HepG2 (cell line): Measurements from ENCODE around the gene PRIMA1. TPM values are rescaled to one million over a fixed set of nuclear protein-coding genes. Genes with fewer than 3 reads are reported as not detected.

Experiments
- ATAC-seq: fragments of 200-7000 bp; cut with Tn5 transposase; 3 replicates; pipeline ENCODE4 v1.9.1; 2020; ENCODE audit warnings: mild to moderate bottlenecking, moderate library complexity
- BruUV-seq: library from RNA; stranded (reverse); fragments of 400-500 nt; replicated peaks from 2 replicates; lab custom pipeline; 2021; lab: Mats Ljungman, UMichigan
- CTCF ChIA-PET: fragments of 300-600 bp; formaldehyde crosslinking; extraction: SDS; loops from one replicate; lab custom pipeline; 2021; ENCODE audit warnings: low total read pairs, inconsistent platforms, low intra/inter-chr PET ratio; lab: Yijun Ruan, JAX
- POLR2A ChIA-PET: fragments of 350-600 bp; sonication (Branson Sonifier 250); formaldehyde crosslinking; loops from one replicate; lab custom pipeline; 2020; ENCODE audit warnings: antibody characterized with exemption, inconsistent platforms; lab: Yijun Ruan, JAX
- DNase-seq: peaks from one replicate; pipeline ENCODE4 v3.0.0-alpha.2; 2015; ENCODE audit warnings: low spot score
- FAIRE-seq: peaks from 3 replicates; lab custom pipeline; 2011; peaks lifted over from hg19 to GRCh38; lab: Jason Lieb, UNC
- H2AFZ ChIP-seq: one replicate; pipeline ENCODE4 v1.6.1; 2011; ENCODE audit warnings: low read length, inconsistent platforms
- H3K27ac ChIP-seq: fragments of 300-600 bp; 3 replicates; pipeline ENCODE4 v1.8.0; 2011; ENCODE audit warnings: mixed run types, mild to moderate bottlenecking, mixed read lengths, low read length, inconsistent platforms; ENCODE audit not compliant: insufficient read depth; ENCODE audit errors: extremely low read length
- H3K27me3 ChIP-seq, 2 experiments: fragments of 200-600 bp in 1 of 2; 2 replicates in 1 of 2; 3 replicates in 1 of 2; pipeline versions ENCODE4 v1.6.0 to v1.8.0; 2011; ENCODE audit warnings: low read length in 2 of 2, mild to moderate bottlenecking in 2 of 2, moderate library complexity in 2 of 2, inconsistent platforms in 1 of 2; ENCODE audit not compliant: insufficient read depth in 2 of 2, control insufficient read depth in 1 of 2
- H3K36me3 ChIP-seq, 2 experiments: fragments of 200-600 bp in 1 of 2; replicated peaks in 1 of 2; 2 replicates in 1 of 2; 3 replicates in 1 of 2; pipeline versions ENCODE4 v1.5.1 to v1.8.0; 2011; ENCODE audit warnings: low read length in 2 of 2, inconsistent platforms in 1 of 2; ENCODE audit not compliant: insufficient read depth in 2 of 2, control insufficient read depth in 1 of 2
- H3K4me1 ChIP-seq: 2 replicates; pipeline ENCODE4 v1.5.1; 2012; ENCODE audit warnings: low read length, inconsistent platforms; ENCODE audit not compliant: insufficient read depth
- H3K4me2 ChIP-seq: 2 replicates; pipeline ENCODE4 v1.6.0; 2011; ENCODE audit warnings: low read depth, low read length, inconsistent platforms
- H3K4me3 ChIP-seq, 3 experiments: fragments of 200-600 bp in 1 of 3; sonication (generic), shearing (Covaris generic) in 1 of 3; replicated peaks in 1 of 3; 2 replicates each; pipeline ENCODE4 v1.5.1; 2011 to 2016; ENCODE audit warnings: low read length in 3 of 3, inconsistent platforms in 2 of 3, low read depth in 2 of 3, mild to moderate bottlenecking in 2 of 3, control low read depth in 1 of 3, mixed read lengths in 1 of 3; ENCODE audit not compliant: insufficient read depth in 1 of 3
- H3K79me2 ChIP-seq: one replicate; pipeline ENCODE4 v1.6.1; 2011; ENCODE audit warnings: low read length, inconsistent platforms; ENCODE audit not compliant: insufficient read depth
- H3K9ac ChIP-seq: 2 replicates; pipeline ENCODE4 v1.6.0; 2011; ENCODE audit warnings: mild to moderate bottlenecking, low read depth, low read length, inconsistent platforms; ENCODE audit not compliant: insufficient read depth
- H3K9me3 ChIP-seq: 2 replicates; pipeline ENCODE4 v1.5.1; 2012; ENCODE audit warnings: mild to moderate bottlenecking, low read length
- H4K20me1 ChIP-seq: 2 replicates; pipeline ENCODE4 v1.6.0; 2011; ENCODE audit warnings: inconsistent platforms, mild to moderate bottlenecking, low read length, moderate library complexity; ENCODE audit not compliant: insufficient read depth
- CREB1 ChIP-seq, 2 experiments: fragments of 450-650 bp in 1 of 2; IDR thresholded peaks; 2 replicates each; pipeline ENCODE4 v1.6.1; 2016 to 2017; ENCODE audit warnings: control low read depth in 1 of 2, mild to moderate bottlenecking in 1 of 2, missing compliant biosample characterization in 1 of 2, missing genetic modification characterization in 1 of 2
- RXRA ChIP-seq: sonication (generic); formaldehyde crosslinking; IDR thresholded peaks from 2 replicates; pipeline ENCODE4 v1.5.1; 2020; ENCODE audit warnings: missing genetic modification reagents
- ZNF816 ChIP-seq: sonication (generic); formaldehyde crosslinking; IDR thresholded peaks from 2 replicates; pipeline ENCODE4 v1.8.0; 2022; ENCODE audit warnings: missing genetic modification reagents, mild to moderate bottlenecking, borderline replicate concordance
- ZSCAN9 ChIP-seq: IDR thresholded peaks from 2 replicates; pipeline ENCODE4 v1.6.1; 2016; ENCODE audit warnings: borderline replicate concordance
- WGBS: methylation state at CpG from one replicate; pipeline ENCODE4 v1.1.6; 2017; ENCODE audit warnings: low lambda C conversion rate; 5-methylcytosine and 5-hydroxymethylcytosine counted together
- in situ Hi-C: cut with HindIII; loops from 2 replicates; pipeline ENCODE4 v1.10.0; 2017; ENCODE audit warnings: low pct_unique_long_range_greater_than_20kb; ENCODE audit not compliant: extremely low pct_ligation_motif_present
- intact Hi-C: fragments of 100-400 bp; cut with micrococcal nuclease; formaldehyde crosslinking; loops from one replicate; pipeline ENCODE4 v1.10.0; 2022; ENCODE audit not compliant: unreplicated experiment
- polyA plus RNA-seq, 8 experiments: library from polyadenylated mRNA; depleted of rRNA in 3 of 8; stranded (reverse) in 7 of 8; unstranded in 1 of 8; fragments of >200 nt; fragmentation: Illumina TruSeq in 4 of 8; extraction: Trizol in 4 of 8; gene quantifications; 2 replicates each; pipeline versions ENCODE4 v1.2.1 to v1.2.3, GENCODE V29; 2011 to 2016; ENCODE audit warnings: low read depth in 4 of 8, missing spikeins in 1 of 8, mixed read lengths in 1 of 8; ENCODE audit not compliant: insufficient read depth in 1 of 8
- total RNA-seq, 5 experiments: library from RNA; depleted of rRNA; stranded (reverse); fragments of >200 nt; fragmentation: Illumina TruSeq; extraction: Trizol; gene quantifications; 2 replicates each; pipeline ENCODE4 v1.2.3, GENCODE V29; 2016; ENCODE audit warnings: low read depth in 1 of 5
- TF ChIP-seq, protein P1 (sequence below), 2 experiments: sonication (generic) in 1 of 2; formaldehyde crosslinking in 1 of 2; IDR thresholded peaks; 2 replicates each; pipeline versions ENCODE4 v1.4.0 to v1.6.1; 2016 to 2020; ENCODE audit warnings: borderline replicate concordance in 1 of 2, low read depth in 1 of 2, mild to moderate bottlenecking in 1 of 2, missing genetic modification reagents in 1 of 2
- TF ChIP-seq, protein P2 (sequence below), 2 experiments: sonication (generic) in 1 of 2; formaldehyde crosslinking in 1 of 2; IDR thresholded peaks; 2 replicates each; pipeline versions ENCODE4 v1.4.0 to v1.6.1; 2018 to 2020; ENCODE audit warnings: missing genetic modification reagents in 2 of 2, borderline replicate concordance in 1 of 2, low read depth in 1 of 2, mild to moderate bottlenecking in 1 of 2, missing biosample characterization in 1 of 2

Gene PRIMA1
- total and polyA plus RNA-seq, 2 of the 13 experiments (the other 11 are each of a cell fraction or from before 2014, with no cell fraction given): 2.4 to 3.2 TPM

DNA sequence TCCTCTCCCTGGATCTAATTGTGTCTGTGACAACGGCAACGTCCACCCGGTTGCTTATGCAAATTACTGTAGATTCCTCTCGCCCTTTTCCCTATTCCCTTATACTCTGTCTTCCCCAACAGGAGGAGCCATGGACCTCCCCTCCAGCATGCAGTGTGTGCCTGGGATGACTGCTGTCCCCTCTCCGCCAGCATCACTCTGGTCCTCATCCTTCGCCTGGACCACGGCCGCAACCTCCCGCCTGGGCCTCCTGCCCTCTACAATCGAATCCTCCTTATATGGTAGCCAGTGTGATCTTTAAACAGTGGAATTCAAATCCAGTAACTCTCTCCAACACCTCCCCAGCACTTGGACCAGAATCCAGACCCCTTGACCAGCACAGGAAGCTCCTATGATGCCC is 30.6 kb upstream of the PRIMA1 start:
- H3K79me2 ChIP-seq: no peaks in the 10 kb centered on the region

More for the DNA sequence above, 30.6 kb upstream of the PRIMA1 start:
- peaks cover 1 to 19% of the 10 kb centered on the region in 2 experiments; a peak in 3 of 5 replicates for H3K27me3 ChIP-seq
- no peaks in the 10 kb centered on the region for H3K36me3 ChIP-seq
- H3K4me3 ChIP-seq: no peak overlapping the region
- BruUV-seq: no TSS peak
- ATAC-seq (no peak), FAIRE-seq (no peak), DNase-seq (no peak)
- H4K20me1 ChIP-seq: no peaks in the 10 kb centered on the region
- intact Hi-C loops: no loop called here
- CTCF ChIA-PET: no interaction called here
- H3K27ac ChIP-seq: no peak overlapping the region
- TF ChIP-seq, protein P1, sequence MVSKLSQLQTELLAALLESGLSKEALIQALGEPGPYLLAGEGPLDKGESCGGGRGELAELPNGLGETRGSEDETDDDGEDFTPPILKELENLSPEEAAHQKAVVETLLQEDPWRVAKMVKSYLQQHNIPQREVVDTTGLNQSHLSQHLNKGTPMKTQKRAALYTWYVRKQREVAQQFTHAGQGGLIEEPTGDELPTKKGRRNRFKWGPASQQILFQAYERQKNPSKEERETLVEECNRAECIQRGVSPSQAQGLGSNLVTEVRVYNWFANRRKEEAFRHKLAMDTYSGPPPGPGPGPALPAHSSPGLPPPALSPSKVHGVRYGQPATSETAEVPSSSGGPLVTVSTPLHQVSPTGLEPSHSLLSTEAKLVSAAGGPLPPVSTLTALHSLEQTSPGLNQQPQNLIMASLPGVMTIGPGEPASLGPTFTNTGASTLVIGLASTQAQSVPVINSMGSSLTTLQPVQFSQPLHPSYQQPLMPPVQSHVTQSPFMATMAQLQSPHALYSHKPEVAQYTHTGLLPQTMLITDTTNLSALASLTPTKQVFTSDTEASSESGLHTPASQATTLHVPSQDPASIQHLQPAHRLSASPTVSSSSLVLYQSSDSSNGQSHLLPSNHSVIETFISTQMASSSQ (IDR thresholded peaks at IDR 0.05; ENCODE audit: low read depth): no peak
- TF ChIP-seq, protein P1 (CRISPR knock-in tag; IDR thresholded peaks at IDR 0.05; ENCODE audit: borderline replicate concordance): no peak
- TF ChIP-seq CREB1 (IDR thresholded peaks at IDR 0.05): no peak
- TF ChIP-seq CREB1 (CRISPR knock-in tag; IDR thresholded peaks at IDR 0.05): no peak
- no peak for TF ChIP-seq RXRA
- TF ChIP-seq ZSCAN9: no peak
- no peak for TF ChIP-seq ZNF816 (CRISPR knock-in tag)
- TF ChIP-seq, protein P2, sequence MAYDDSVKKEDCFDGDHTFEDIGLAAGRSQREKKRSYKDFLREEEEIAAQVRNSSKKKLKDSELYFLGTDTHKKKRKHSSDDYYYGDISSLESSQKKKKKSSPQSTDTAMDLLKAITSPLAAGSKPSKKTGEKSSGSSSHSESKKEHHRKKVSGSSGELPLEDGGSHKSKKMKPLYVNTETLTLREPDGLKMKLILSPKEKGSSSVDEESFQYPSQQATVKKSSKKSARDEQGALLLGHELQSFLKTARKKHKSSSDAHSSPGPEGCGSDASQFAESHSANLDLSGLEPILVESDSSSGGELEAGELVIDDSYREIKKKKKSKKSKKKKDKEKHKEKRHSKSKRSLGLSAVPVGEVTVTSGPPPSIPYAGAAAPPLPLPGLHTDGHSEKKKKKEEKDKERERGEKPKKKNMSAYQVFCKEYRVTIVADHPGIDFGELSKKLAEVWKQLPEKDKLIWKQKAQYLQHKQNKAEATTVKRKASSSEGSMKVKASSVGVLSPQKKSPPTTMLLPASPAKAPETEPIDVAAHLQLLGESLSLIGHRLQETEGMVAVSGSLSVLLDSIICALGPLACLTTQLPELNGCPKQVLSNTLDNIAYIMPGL (CRISPR knock-in tag; IDR thresholded peaks at IDR 0.05; ENCODE audit: borderline replicate concordance in 1 of 2, low read depth in 1 of 2): no peak
- TF ChIP-seq, all 625 proteins: peak for 0
- Histone ChIP-seq H3K9me3 (no peaks in the 10 kb centered on the region), H3K9ac (no peak overlapping the region), H3K4me1 (peaks cover 5% of the 10 kb centered on the region; the same call in 1 of the 2 replicates), H2AFZ (no peak overlapping the region), H3K4me2 (no peak overlapping the region)
- WGBS: 64% methylated on average over 10 of the region's 10 CpGs
- in situ Hi-C loops: no loop called here
- POLR2A ChIA-PET: no interaction called here
